Prostate gland (tissue), 2 donors: Measurements from ENCODE around the gene RAB1B. TPM values are rescaled to one million over a fixed set of nuclear protein-coding genes. Genes with fewer than 3 reads are reported as not detected.

Experiments used
- DNase-seq: peaks from one replicate; pipeline ENCODE4 v3.0.0-alpha.2; 2019; ENCODE audit warnings: low spot score
- H3K27ac ChIP-seq, 2 donors: fragments of 200-600 bp; sonication (generic); 2 replicates each; pipeline ENCODE4 v1.5.1; 2017 to 2019
- H3K27me3 ChIP-seq: fragments of 200-600 bp; sonication (generic); replicated peaks from 2 replicates; pipeline ENCODE4 v1.5.1; 2019; ENCODE audit not compliant: insufficient read depth
- H3K36me3 ChIP-seq, 2 donors: fragments of 200-600 bp; sonication (generic); 1 replicate in 1 of 2; 2 replicates in 1 of 2; pipeline versions ENCODE4 v1.5.1 to v1.8.1; 2017 to 2019
- H3K4me1 ChIP-seq: fragments of 200-600 bp; sonication (generic); replicated peaks from 2 replicates; pipeline ENCODE4 v1.5.1; 2019
- H3K4me3 ChIP-seq, 2 donors: fragments of 200-600 bp; sonication (generic); 2 replicates each; pipeline ENCODE4 v1.5.1; 2017 to 2019
- H3K9me3 ChIP-seq: fragments of 200-600 bp; sonication (generic); 2 replicates; pipeline ENCODE4 v1.5.1; 2017
- CTCF ChIP-seq, 4 experiments: fragments of 200-600 bp in 2 of 4; fragments of 450-650 bp in 2 of 4; sonication (generic) in 2 of 4; IDR thresholded peaks; 1 replicate in 3 of 4; 2 replicates in 1 of 4; pipeline ENCODE4 v1.5.1; 2016 to 2019; ENCODE audit warnings: antibody characterized with exemption in 4 of 4, mild to moderate bottlenecking in 2 of 4, moderate library complexity in 2 of 4
- POLR2A ChIP-seq: fragments of 450-650 bp; IDR thresholded peaks from one replicate; pipeline ENCODE4 v1.6.1; 2016; ENCODE audit warnings: antibody characterized with exemption, mild to moderate bottlenecking
- POLR2AphosphoS5 ChIP-seq: sonication (generic); formaldehyde crosslinking; IDR thresholded peaks from one replicate; pipeline ENCODE4 v1.6.1; 2017; ENCODE audit warnings: antibody characterized with exemption
- WGBS: methylation state at CpG from one replicate; pipeline ENCODE4 v1.1.5; 2018; 5-methylcytosine and 5-hydroxymethylcytosine counted together
- intact Hi-C: fragments of 100-400 bp; cut with DNase I; formaldehyde crosslinking; loops from one replicate; pipeline ENCODE4 v1.14.2; 2022
- total RNA-seq, 2 donors: library from RNA; depleted of rRNA; stranded (reverse); fragments of >200 nt; gene quantifications; one replicate each; pipeline ENCODE4 v1.1.0, GENCODE V29; 2016

Gene RAB1B
- total RNA-seq, 2 donors from 2014 or later: 140 to 166 TPM

DNA sequence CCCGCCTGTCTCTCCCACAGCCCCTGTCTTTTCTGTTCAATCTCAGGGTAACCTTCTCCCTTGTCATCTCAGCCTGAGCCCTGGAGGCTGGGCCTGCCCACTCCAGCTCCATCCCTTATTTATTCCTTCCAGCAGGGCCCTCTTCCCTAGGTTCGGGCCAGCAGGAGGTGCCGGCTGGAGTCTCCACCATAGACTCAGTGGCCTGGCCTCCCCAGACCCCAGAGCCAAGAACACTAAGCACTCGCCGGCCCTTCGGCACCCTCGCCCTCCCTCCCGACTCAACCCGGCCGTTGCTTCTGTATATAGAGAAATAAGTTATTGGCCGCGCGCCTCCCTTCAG, 1.4 kb upstream of the RAB1B start:
- no peak for TF ChIP-seq CTCF (IDR thresholded peaks at IDR 0.05)
- no peak for TF ChIP-seq POLR2A
- TF ChIP-seq POLR2AphosphoS5: no peak
- Histone ChIP-seq H3K4me3 (peak overlapping the region; percentile 89 to 92), H3K27me3 (no peaks in the 10 kb centered on the region), H3K36me3 (peaks cover 4 to 10% of the 10 kb centered on the region in 2 donors), H3K27ac (peak overlapping the region; percentile 98), H3K9me3 (no peaks in the 10 kb centered on the region), H3K4me1 (peaks cover 9% of the 10 kb centered on the region)
- no peak for DNase-seq
- intact Hi-C loops: loop anchor here (10.0 kb wide), 1 partner anchor 352 kb away; the partner anchor contains the start of genes C11orf68 and DRAP1
- 20% methylated on average over 13 of the region's 13 CpGs for WGBS

DNA sequence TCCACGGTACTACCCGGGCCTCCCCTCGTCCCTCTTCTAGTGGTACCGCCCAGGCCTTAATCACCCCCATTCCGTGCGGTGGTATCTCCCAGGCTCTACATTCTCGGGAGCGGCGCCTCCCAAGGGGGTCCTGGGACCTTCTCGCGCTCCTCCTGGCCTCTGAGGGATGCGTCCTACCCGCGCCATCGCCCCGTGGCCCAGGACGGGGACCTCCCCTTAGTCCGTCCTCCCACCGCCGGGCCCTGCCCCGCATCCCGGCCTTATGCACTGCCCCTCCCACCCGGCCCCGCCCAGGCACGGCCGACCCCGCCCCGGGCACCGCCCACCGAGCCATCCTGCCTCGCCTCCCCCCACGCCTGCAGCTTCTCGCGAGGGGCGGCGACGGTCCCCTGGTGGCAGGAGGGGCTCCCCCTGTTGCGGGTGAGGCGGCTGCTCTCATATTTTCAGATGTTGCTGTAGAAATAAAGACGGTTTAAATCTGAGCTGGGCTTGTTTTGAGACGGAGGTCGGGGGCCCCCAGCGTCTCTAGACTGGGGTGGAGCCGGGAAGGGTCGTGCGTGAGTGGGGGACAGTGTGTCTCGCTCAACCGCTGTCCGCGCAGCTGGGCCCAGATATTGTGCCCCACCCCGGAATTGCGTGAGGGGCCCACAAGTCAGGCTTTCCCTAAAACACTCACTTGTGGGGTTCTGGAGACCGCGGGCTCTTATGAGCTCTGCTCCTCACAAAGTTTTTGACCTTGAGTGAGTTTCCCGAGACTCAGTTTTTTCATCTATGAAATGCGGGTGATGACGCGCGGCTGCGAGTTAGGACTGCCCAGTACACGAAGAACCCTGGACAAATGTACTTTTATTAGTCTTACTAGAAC, 828 bp upstream of the RAB1B start:
- TF ChIP-seq CTCF (IDR thresholded peaks at IDR 0.05): peak in 1 of 4 experiments; percentile 33
- peak; percentile 69 for TF ChIP-seq POLR2AphosphoS5
- peak; percentile 30 for TF ChIP-seq POLR2A
- H3K27me3 ChIP-seq: no peaks in the 10 kb centered on the region
- H3K27ac ChIP-seq: peak overlapping the region; percentile 98
- DNase-seq: peak; percentile 85
- WGBS: under 1% methylated on average over 61 of the region's 61 CpGs
- H3K4me1 ChIP-seq: peaks cover 9% of the 10 kb centered on the region
- no peaks in the 10 kb centered on the region for H3K9me3 ChIP-seq
- H3K36me3 ChIP-seq: peaks cover 8 to 13% of the 10 kb centered on the region in 2 donors
- intact Hi-C loops: loop anchor here (10.0 kb wide), 1 partner anchor 353 kb away; the partner anchor contains the start of genes C11orf68 and DRAP1
- H3K4me3 ChIP-seq: peak overlapping the region; percentile 89 to 92

GRCh38 chr11:66268952-66269905, 790 bp downstream of the RAB1B start:
- no peak for DNase-seq
- no peak for TF ChIP-seq POLR2A
- peak in 1 of 4 experiments; percentile 20 for TF ChIP-seq CTCF (IDR thresholded peaks at IDR 0.05)
- Histone ChIP-seq H3K36me3 (peaks cover 15 to 24% of the 10 kb centered on the region in 2 donors), H3K4me3 (peak overlapping the region; percentile 89 to 92), H3K4me1 (peaks cover 9% of the 10 kb centered on the region), H3K27me3 (no peaks in the 10 kb centered on the region), H3K9me3 (no peaks in the 10 kb centered on the region), H3K27ac (peak overlapping the region; percentile 98)
- WGBS: 4% methylated on average over 32 of the region's 32 CpGs
- intact Hi-C loops: loop anchor here (10.0 kb wide), 1 partner anchor 354 kb away; the partner anchor contains the start of genes C11orf68 and DRAP1

DNA sequence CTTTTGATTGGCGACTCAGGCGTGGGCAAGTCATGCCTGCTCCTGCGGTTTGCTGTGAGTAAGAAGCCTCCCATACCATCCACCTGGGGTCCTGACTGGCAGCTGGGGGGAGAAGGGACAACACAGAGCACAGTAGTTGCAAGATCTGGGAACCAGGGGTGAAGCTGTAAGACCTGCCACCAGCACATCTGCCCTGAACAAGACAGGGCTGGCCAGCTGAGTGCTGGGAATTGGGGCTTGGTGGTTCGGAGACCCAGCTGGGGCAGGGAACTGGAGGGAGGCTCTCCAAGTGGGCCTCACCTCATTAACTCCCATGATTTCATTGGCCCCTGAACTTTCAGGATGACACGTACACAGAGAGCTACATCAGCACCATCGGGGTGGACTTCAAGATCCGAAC, 3.4 kb downstream of the RAB1B start:
- peaks cover 15 to 35% of the 10 kb centered on the region in 2 donors for H3K36me3 ChIP-seq

More for the DNA sequence above, 3.4 kb downstream of the RAB1B start:
- no peak overlapping the region for H3K4me3 ChIP-seq
- H3K27ac ChIP-seq: no peak overlapping the region
- TF ChIP-seq CTCF (IDR thresholded peaks at IDR 0.05) (no peak), POLR2AphosphoS5 (no peak), POLR2A (no peak)
- 97% methylated on average over 7 of the region's 7 CpGs for WGBS
- no peaks in the 10 kb centered on the region for H3K27me3 ChIP-seq
- H3K4me1 ChIP-seq: peaks cover 6% of the 10 kb centered on the region
- intact Hi-C loops: no loop called here
- no peak for DNase-seq
- no peaks in the 10 kb centered on the region for H3K9me3 ChIP-seq
